ENCODE data around the gene NIPBL. TPM values are rescaled to one million over a fixed set of nuclear protein-coding genes. Genes with fewer than 3 reads are reported as not detected.

Gene NIPBL
- total and polyA plus RNA-seq, 2 of the 8 experiments (the other 6 are each of a cell fraction or from before 2014, with no cell fraction given) = 21.1 to 53.5 TPM

GRCh38 chr5:37005946-37006540 lies 129.5 kb downstream of the NIPBL start:
- Histone ChIP-seq H2AK5ac (ENCODE audit: low read depth, low read length) (no peak overlapping the region), H3K9ac (replicated peaks in 1 of 4; ENCODE audit: extremely low read depth in 1 of 4, low read depth in 3 of 4, low read length in 3 of 4) (no peak overlapping the region)
- CTCF ChIA-PET (ENCODE audit: partially characterized antibody) = interaction anchor here (0.6 to 3.2 kb wide), 16 partner anchors 9 to 303 kb away, joined by 3 to 19 read pairs (median 3); no protein-coding TSS in a partner anchor

More at GRCh38 chr5:37005946-37006540, 129.5 kb downstream of the NIPBL start:
- no peak overlapping the region for H2AFZ ChIP-seq (ENCODE audit: low read length)
- no peak overlapping the region for H3K27ac ChIP-seq (ENCODE audit: low read depth, low read length)
- H3K4ac ChIP-seq (replicated peaks; ENCODE audit: insufficient read length, low read depth, low read length) = no peak overlapping the region
- H3K14ac ChIP-seq (ENCODE audit: insufficient read length) = no peak overlapping the region
- peaks cover 5 to 61% (median 16%) of the 10 kb centered on the region in 4 experiments for H3K36me3 ChIP-seq (ENCODE audit: control insufficient read depth in 2 of 4, insufficient read depth in 4 of 4, low read length in 3 of 4)
- H2BK15ac ChIP-seq (ENCODE audit: low read length) = no peak overlapping the region
- no peak overlapping the region for H3K4me3 ChIP-seq (ENCODE audit: extremely low read depth in 1 of 4, insufficient read depth in 2 of 4, low read depth in 3 of 4, low read length in 4 of 4)
- H3K4me1 ChIP-seq (replicated peaks in 1 of 4; ENCODE audit: control insufficient read depth in 3 of 4, insufficient read depth in 4 of 4, low read length in 3 of 4) = no peaks in the 10 kb centered on the region
- H3K79me1 ChIP-seq (ENCODE audit: low read depth, low read length) = no peaks in the 10 kb centered on the region
- no peak overlapping the region for H3K56ac ChIP-seq (replicated peaks; ENCODE audit: insufficient read length, low read depth, low read length)
- no peaks in the 10 kb centered on the region for H3K79me2 ChIP-seq (ENCODE audit: control insufficient read depth in 1 of 2, insufficient read depth in 2 of 2, low read length in 2 of 2)
- WGBS, 2 experiments (ENCODE audit: extremely low coverage in 1 of 2, insufficient coverage in 1 of 2, insufficient read length in 1 of 2, insufficient replicate concordance in 2 of 2, low coverage in 1 of 2, low lambda C conversion rate in 2 of 2, missing lambda C conversion rate in 1 of 2) = 85% methylated on average over 5 of the region's 5 CpGs; no CpG with 5 or more reads in 1 of the 2 experiments
- H2BK5ac ChIP-seq (ENCODE audit: low read depth, low read length) = no peak overlapping the region
- H4K91ac ChIP-seq (replicated peaks; ENCODE audit: insufficient read length, low read length) = no peak overlapping the region
- FAIRE-seq (no peak), DNase-seq (ENCODE audit: low read depth in 1 of 2, low spot score in 2 of 2) (no peak)
- H2BK120ac ChIP-seq (replicated peaks; ENCODE audit: low read depth, low read length) = no peak overlapping the region
- no peak overlapping the region for H2BK12ac ChIP-seq (ENCODE audit: low read depth, low read length)
- H3K4me2 ChIP-seq (ENCODE audit: insufficient read depth in 1 of 2, low read depth in 2 of 2, low read length in 2 of 2) = no peak overlapping the region
- no peak overlapping the region for H4K5ac ChIP-seq (ENCODE audit: insufficient read length, low read depth, low read length)
- no peaks in the 10 kb centered on the region for H3K27me3 ChIP-seq (replicated peaks in 1 of 4; ENCODE audit: control insufficient read depth in 3 of 4, extremely low read depth in 1 of 4, insufficient read depth in 3 of 4, low read length in 3 of 4)
- H4K8ac ChIP-seq (ENCODE audit: extremely low read depth, insufficient read depth, low read length) = no peak overlapping the region
- peaks cover 2 to 3% of the 10 kb centered on the region in 2 experiments for H4K20me1 ChIP-seq (replicated peaks in 1 of 2; ENCODE audit: control insufficient read depth in 1 of 2, insufficient read depth in 2 of 2, low read length in 2 of 2)
- POLR2A ChIA-PET (ENCODE audit: partially characterized antibody) = no interaction called here
- TF ChIP-seq CTCF (IDR thresholded peaks at IDR 0.05; ENCODE audit: control extremely low read depth in 1 of 3, insufficient read depth in 1 of 3, low read depth in 1 of 3, low read length in 3 of 3) (peak in 1 of 3 experiments; percentile 59; a peak in 2 of 4 replicates), SP4 (IDR thresholded peaks at IDR 0.05; ENCODE audit: low read length) (no peak), POLR2A (IDR thresholded peaks at IDR 0.05; ENCODE audit: control extremely low read depth in 1 of 2, low read depth in 2 of 2, low read length in 2 of 2) (no peak), RAD21 (IDR thresholded peaks at IDR 0.05 in 1 of 2, conservative IDR thresholded peaks at IDR 0.05 in 1 of 2; ENCODE audit: low read depth in 2 of 2, low read length in 2 of 2) (peak in 1 of 2 experiments; percentile 52; a peak in 3 of 4 replicates), RFX5 (IDR thresholded peaks at IDR 0.05; ENCODE audit: borderline replicate concordance, low read depth, low read length) (no peak)
- H3K23me2 ChIP-seq (ENCODE audit: low read depth, low read length) = no peaks in the 10 kb centered on the region
- no peaks in the 10 kb centered on the region for H3K9me3 ChIP-seq (ENCODE audit: insufficient read depth in 2 of 2, low read depth in 1 of 2, low read length in 1 of 2)
- no peak overlapping the region for H2BK20ac ChIP-seq (ENCODE audit: low read length)
- H3K18ac ChIP-seq (ENCODE audit: extremely low read depth, low read length) = no peak overlapping the region
- no peak overlapping the region for H3K23ac ChIP-seq (ENCODE audit: insufficient read length)

Measured in H1 (cell line).